Endometrial microvascular endothelial cells (primary cell): ENCODE data around the gene ZNF585A. TPM values are rescaled to one million over a fixed set of nuclear protein-coding genes. Genes with fewer than 3 reads are reported as not detected.
"Not testable (repeated sequence)": the region's sequence is repeated elsewhere in the genome, so short reads cannot be mapped to it uniquely, and the experiment has no call there.

Source experiments
- in situ Hi-C: cut with HindIII; loops from 2 replicates; pipeline ENCODE4 v1.10.0; 2017; ENCODE audit warnings: low sequenced_read_pairs, low pct_unique_long_range_greater_than_20kb; ENCODE audit errors: inconsistent ontology term
- total RNA-seq: library from RNA; depleted of rRNA; stranded (reverse); fragments of >200 nt; gene quantifications from one replicate; pipeline ENCODE4 v1.2.3, GENCODE V29; 2015; ENCODE audit errors: inconsistent ontology term

The ZNF585A gene
- total RNA-seq, 1 donor from 2014 or later, result 1.2 TPM

GRCh38 chr19:37104135-37104534 lies 68.4 kb downstream of the ZNF585A start:
- in situ Hi-C loops, result not testable (repeated sequence)

GRCh38 chr19:37098570-37098969 lies 73.9 kb downstream of the ZNF585A start:
- in situ Hi-C loops, result no loop called here

DNA sequence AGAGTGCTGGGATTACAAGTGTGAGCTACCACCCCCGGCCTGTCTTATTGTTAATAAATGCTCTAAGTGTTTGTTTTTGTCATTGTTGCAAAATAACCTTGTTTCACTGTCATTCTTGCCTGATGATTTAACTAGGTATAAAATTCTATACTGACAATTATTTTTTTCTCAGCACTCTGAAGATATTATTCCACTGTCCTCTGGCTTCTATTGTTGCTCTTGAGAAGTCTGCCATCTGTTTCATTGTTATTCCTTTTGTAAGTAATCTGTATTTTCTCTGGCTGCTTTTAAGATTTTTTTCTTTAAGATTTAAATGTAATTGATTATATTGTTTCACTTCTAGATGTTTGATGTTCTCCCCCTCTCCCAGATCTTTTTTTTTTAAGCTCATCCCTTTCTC lies 76.6 kb downstream of the ZNF585A start:
- in situ Hi-C loops, result no loop called here

Other genes with a start within 250 kb of the ZNF585A start
- 2.0 TPM for gene ZNF420, start 94.3 kb downstream of the ZNF585A start, total RNA-seq
- gene ZNF585B, start 37.8 kb upstream of the ZNF585A start, total RNA-seq, result 3.5 TPM
- 3.6 TPM for gene ZNF383, start 45.5 kb upstream of the ZNF585A start, total RNA-seq
- 2.6 TPM for gene ZNF527, start 198.4 kb upstream of the ZNF585A start, total RNA-seq